ENCODE data around the gene STRIP2. TPM values are rescaled to one million over a fixed set of nuclear protein-coding genes. Genes with fewer than 3 reads are reported as not detected.
"Not testable (repeated sequence)": the region's sequence is repeated elsewhere in the genome, so short reads cannot be mapped to it uniquely, and the experiment has no call there.

The STRIP2 gene
- polyA plus RNA-seq, 3 donors = 3.0 to 5.4 (median 3.3) TPM

- DNase-seq (ENCODE audit: extremely low read depth in 1 of 11, low read depth in 9 of 11, low spot score in 4 of 11) = no peak
Observed at GRCh38 chr7:129479831-129480230, 45.6 kb downstream of the STRIP2 start.

- no peak for DNase-seq (ENCODE audit: extremely low read depth in 1 of 11, low read depth in 9 of 11, low spot score in 4 of 11)
Observed at GRCh38 chr7:129480674-129481363, 46.6 kb downstream of the STRIP2 start.

- DNase-seq (ENCODE audit: extremely low read depth in 1 of 11, low read depth in 9 of 11, low spot score in 4 of 11) = not testable (repeated sequence)
Observed at GRCh38 chr7:129481376-129481775, 47.1 kb downstream of the STRIP2 start.

GRCh38 chr7:129482781-129483180 is 48.5 kb downstream of the STRIP2 start:
- no peak for DNase-seq (ENCODE audit: extremely low read depth in 1 of 11, low read depth in 9 of 11, low spot score in 4 of 11)

- no peak for DNase-seq (ENCODE audit: extremely low read depth in 1 of 11, low read depth in 9 of 11, low spot score in 4 of 11)
Observed at GRCh38 chr7:129489491-129489890, 55.3 kb downstream of the STRIP2 start.

GRCh38 chr7:129492391-129492790 is 58.2 kb downstream of the STRIP2 start:
- no peak for DNase-seq (ENCODE audit: extremely low read depth in 1 of 11, low read depth in 9 of 11, low spot score in 4 of 11)

- DNase-seq (ENCODE audit: extremely low read depth in 1 of 11, low read depth in 9 of 11, low spot score in 4 of 11) = no peak
Observed at GRCh38 chr7:129493555-129493954, 59.3 kb downstream of the STRIP2 start.

GRCh38 chr7:129494041-129494440 is 59.8 kb downstream of the STRIP2 start:
- DNase-seq (ENCODE audit: extremely low read depth in 1 of 11, low read depth in 9 of 11, low spot score in 4 of 11) = no peak

GRCh38 chr7:129495987-129496386 is 61.8 kb downstream of the STRIP2 start:
- no peak for DNase-seq (ENCODE audit: extremely low read depth in 1 of 11, low read depth in 9 of 11, low spot score in 4 of 11)

GRCh38 chr7:129496653-129497052 is 62.4 kb downstream of the STRIP2 start:
- DNase-seq (ENCODE audit: extremely low read depth in 1 of 11, low read depth in 9 of 11, low spot score in 4 of 11) = no peak

GRCh38 chr7:129497156-129497555 is 62.9 kb downstream of the STRIP2 start:
- no peak for DNase-seq (ENCODE audit: extremely low read depth in 1 of 11, low read depth in 9 of 11, low spot score in 4 of 11)

GRCh38 chr7:129498021-129498420 is 63.8 kb downstream of the STRIP2 start:
- DNase-seq (ENCODE audit: extremely low read depth in 1 of 11, low read depth in 9 of 11, low spot score in 4 of 11) = no peak

GRCh38 chr7:129499999-129500398 is 65.8 kb downstream of the STRIP2 start:
- DNase-seq (ENCODE audit: extremely low read depth in 1 of 11, low read depth in 9 of 11, low spot score in 4 of 11) = no peak

GRCh38 chr7:129501760-129502707 is 67.8 kb downstream of the STRIP2 start, which contains the start of gene SMKR1:
SMKR1 (plus strand) TSS chr7:129502531; CDS start chr7:129502825, 294 bp downstream.
- DNase-seq (ENCODE audit: extremely low read depth in 1 of 11, low read depth in 9 of 11, low spot score in 4 of 11) = peak in 9 of 11 donors; percentile 29 to 67 (median 56)

GRCh38 chr7:129502708-129503685 is 68.8 kb downstream of the STRIP2 start:
- DNase-seq (ENCODE audit: extremely low read depth in 1 of 11, low read depth in 9 of 11, low spot score in 4 of 11) = no peak

GRCh38 chr7:129503725-129504124 is 69.5 kb downstream of the STRIP2 start:
- no peak for DNase-seq (ENCODE audit: extremely low read depth in 1 of 11, low read depth in 9 of 11, low spot score in 4 of 11)

- DNase-seq (ENCODE audit: extremely low read depth in 1 of 11, low read depth in 9 of 11, low spot score in 4 of 11) = no peak
Observed at GRCh38 chr7:129512192-129512591, 78.0 kb downstream of the STRIP2 start.

- DNase-seq (ENCODE audit: extremely low read depth in 1 of 11, low read depth in 9 of 11, low spot score in 4 of 11) = no peak
Observed at GRCh38 chr7:129513546-129513945, 79.3 kb downstream of the STRIP2 start.

- DNase-seq (ENCODE audit: extremely low read depth in 1 of 11, low read depth in 9 of 11, low spot score in 4 of 11) = no peak
Observed at GRCh38 chr7:129514683-129515082, 80.5 kb downstream of the STRIP2 start.

Data from renal cortex interstitium (tissue), 11 donors.